Measurements from ENCODE around the gene BUB1.

Gene BUB1

DNA sequence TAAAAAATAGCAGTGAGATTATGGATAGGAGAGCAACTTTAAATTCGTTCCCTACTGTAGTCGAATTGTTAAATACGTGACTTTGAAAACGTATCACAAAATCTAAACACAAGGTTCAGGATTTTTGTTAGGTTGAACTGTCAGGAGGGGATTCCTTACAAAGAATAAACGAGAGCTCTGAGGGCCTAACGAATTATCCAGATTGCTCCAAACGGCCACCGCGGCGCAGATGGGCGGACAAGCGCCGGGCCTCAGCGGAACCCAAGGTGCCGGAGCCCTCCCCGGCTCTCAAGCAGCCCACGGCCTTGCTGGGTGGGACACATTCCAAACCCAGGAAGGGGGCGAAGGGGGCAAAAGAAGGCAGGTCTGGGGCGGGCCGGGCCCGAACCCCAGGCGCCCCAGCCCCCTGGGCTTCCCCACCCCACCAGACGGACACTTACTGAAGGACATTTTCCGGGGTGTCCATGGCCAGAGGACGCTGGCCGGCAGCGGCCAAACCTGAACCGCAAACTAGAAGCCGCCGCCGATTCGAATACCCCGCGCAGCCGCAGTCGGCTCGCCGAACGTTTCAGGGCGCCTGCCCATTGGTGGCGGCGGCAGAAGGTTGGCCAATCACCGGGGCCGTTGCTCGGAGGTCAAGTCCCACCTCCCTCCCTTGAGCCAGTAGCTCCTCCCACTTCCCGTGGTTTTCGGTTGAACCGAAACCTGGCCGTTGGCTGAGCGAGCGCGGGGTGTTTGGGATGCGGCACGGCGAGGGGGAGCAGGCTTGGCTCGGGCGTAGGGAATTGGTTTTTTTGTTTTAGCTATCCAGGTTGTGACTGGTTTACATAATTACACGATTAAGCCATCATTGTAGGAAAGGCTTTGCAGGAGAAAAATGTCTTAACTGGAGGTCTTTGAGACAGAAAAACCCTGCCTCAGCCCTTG is at the start of gene BUB1:
Gene BUB1, minus strand, starts transcription at position 534 of the 927 bp plus-strand sequence. Its CDS starts 68 bp downstream, at position 466.
- H3K36me3 Mint-ChIP-seq: peaks cover 23% of the 10 kb centered on the region
- H3K27me3 Mint-ChIP-seq: peaks cover 30% of the 10 kb centered on the region

DNA sequence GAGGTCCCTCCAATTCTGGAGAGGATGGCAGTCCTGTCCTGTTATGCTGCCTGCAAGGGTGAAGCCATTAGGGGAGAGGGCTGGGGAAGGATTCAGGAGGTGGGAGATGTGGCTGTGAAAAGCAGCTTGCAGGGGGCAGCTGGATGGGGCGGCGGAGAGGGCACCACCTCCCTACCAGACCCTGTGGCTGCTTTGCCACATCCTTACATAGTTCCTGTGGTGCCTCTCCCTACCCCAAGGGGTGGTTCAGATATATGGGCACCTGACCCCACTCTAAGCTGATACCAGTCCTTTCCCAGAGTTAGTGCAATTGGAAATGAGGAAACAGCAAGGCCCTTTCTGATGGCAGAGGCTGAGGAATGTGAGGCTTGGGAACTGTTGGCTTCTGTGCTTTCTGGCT is 48.4 kb upstream of the BUB1 start:
- H3K4me3 Mint-ChIP-seq: no peak overlapping the region
- H3K4me1 Mint-ChIP-seq: no peaks in the 10 kb centered on the region
- H3K27ac Mint-ChIP-seq: no peak overlapping the region
- no peak for DNase-seq
- H3K9me3 Mint-ChIP-seq: no peaks in the 10 kb centered on the region
- CTCF ChIA-PET: no interaction called here
- no peaks in the 10 kb centered on the region for H3K36me3 Mint-ChIP-seq
- peaks cover 71% of the 10 kb centered on the region for H3K27me3 Mint-ChIP-seq

More for the DNA sequence above, at the start of gene BUB1:
- CTCF ChIA-PET: interaction anchor here (1.2 kb wide), 1 partner anchor 78 kb away, joined by 5 read pairs; no protein-coding TSS in a partner anchor
- DNase-seq: peak; percentile 98
- Mint-ChIP-seq H3K4me3 (peak within 1 kb of the TSS; percentile 90), H3K27ac (peak within 1 kb of the TSS; percentile 94), H3K9me3 (no peaks in the 10 kb centered on the region), H3K4me1 (peaks cover 48% of the 10 kb centered on the region)

DNA sequence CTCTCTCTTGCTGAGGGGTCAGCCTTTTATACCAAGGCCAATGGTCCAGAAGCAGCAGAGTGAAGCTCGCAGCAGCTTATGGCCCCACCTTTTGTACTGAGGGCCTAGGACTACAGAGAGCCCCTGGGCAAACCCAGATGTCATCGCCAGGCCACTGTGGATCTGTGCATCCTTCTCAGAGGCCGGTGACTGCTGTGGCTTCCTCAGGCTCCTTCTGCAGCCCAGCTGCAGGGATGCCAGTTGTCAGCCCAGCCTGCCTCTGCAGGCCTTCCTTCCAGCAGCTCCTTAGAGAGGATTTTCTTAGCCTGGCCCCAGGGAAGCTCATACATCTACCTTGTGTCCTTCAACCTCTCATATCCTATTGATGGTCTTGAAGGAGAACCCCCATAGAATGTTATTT is 48.0 kb upstream of the BUB1 start:
- Mint-ChIP-seq H3K36me3 (no peaks in the 10 kb centered on the region), H3K9me3 (no peaks in the 10 kb centered on the region), H3K4me3 (no peak overlapping the region), H3K27ac (no peak overlapping the region), H3K4me1 (no peaks in the 10 kb centered on the region), H3K27me3 (peaks cover 66% of the 10 kb centered on the region)
- DNase-seq: no peak
- CTCF ChIA-PET: no interaction called here

DNA sequence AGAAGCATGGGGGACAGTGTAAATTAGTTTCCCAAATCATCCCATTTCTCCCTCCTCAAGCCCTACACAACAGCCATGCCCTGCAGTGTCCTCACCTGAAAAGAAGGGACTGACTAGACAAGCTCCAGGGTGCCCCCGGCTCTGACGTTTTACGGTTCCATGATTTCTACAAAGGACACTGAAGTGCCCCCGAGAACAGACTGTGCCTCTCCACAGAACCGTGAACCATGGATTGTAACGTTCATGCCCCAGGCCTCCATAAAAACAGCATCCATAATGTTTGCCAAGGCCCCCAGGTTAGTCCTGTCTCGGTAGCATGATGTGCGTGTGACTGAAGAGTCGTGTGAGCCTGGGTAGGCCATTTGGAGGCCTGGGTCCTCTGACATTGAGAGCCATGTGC is 47.5 kb upstream of the BUB1 start:
- CTCF ChIA-PET: no interaction called here
- Mint-ChIP-seq H3K36me3 (no peaks in the 10 kb centered on the region), H3K4me3 (no peak overlapping the region), H3K4me1 (no peaks in the 10 kb centered on the region), H3K27me3 (peaks cover 65% of the 10 kb centered on the region), H3K27ac (no peak overlapping the region), H3K9me3 (no peaks in the 10 kb centered on the region)
- DNase-seq: no peak

DNA sequence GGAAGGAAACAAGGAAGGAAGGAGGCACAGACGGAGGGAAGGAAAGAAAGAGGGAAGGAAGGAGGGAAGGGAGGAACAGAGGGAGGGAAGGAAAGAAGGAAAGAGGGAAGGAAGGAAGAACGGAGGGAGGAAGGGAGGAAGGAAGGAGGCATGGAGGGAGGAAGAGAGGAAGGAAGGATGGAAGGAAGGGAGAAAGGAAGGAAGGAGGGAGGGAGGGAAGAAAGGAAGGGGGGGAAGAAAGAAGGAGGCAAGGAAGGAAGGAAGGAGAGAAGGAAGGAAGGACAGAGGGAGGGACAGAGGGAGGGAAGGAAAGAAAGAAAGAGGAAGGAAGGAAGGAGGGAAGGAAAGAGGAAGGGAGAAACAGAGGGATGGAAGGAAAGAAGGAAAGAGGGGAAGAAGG is 47.0 kb upstream of the BUB1 start:
- H3K27ac Mint-ChIP-seq: no peak overlapping the region
- H3K4me1 Mint-ChIP-seq: no peaks in the 10 kb centered on the region
- H3K27me3 Mint-ChIP-seq: peaks cover 65% of the 10 kb centered on the region

DNA sequence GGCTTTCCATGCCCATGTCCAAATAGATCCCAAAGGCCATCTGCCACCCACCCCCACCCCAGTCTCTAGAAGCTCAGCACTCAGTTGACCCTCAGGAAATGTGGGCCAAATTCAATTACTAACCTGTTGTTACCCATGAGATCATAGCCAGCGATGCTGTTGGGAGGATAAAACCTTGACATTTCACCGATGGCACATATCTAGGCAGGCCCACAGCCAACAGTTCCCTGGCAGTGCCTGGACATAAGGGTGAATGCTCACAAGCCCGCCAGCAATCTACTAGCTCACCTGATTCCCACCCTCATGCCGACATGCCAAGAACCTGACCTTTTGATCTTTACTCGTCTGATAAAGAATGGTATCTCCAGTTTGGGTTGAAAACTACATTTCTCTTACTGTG is 42.7 kb upstream of the BUB1 start:
- CTCF ChIA-PET: no interaction called here
- no peaks in the 10 kb centered on the region for H3K36me3 Mint-ChIP-seq
- H3K4me1 Mint-ChIP-seq: no peaks in the 10 kb centered on the region
- no peak for DNase-seq
- peaks cover 67% of the 10 kb centered on the region for H3K27me3 Mint-ChIP-seq
- H3K4me3 Mint-ChIP-seq: no peak overlapping the region
- no peaks in the 10 kb centered on the region for H3K9me3 Mint-ChIP-seq
- H3K27ac Mint-ChIP-seq: no peak overlapping the region

More for the DNA sequence above, 47.0 kb upstream of the BUB1 start:
- Mint-ChIP-seq H3K9me3 (no peaks in the 10 kb centered on the region), H3K4me3 (no peak overlapping the region), H3K36me3 (no peaks in the 10 kb centered on the region)
- no peak for DNase-seq
- CTCF ChIA-PET: no interaction called here

DNA sequence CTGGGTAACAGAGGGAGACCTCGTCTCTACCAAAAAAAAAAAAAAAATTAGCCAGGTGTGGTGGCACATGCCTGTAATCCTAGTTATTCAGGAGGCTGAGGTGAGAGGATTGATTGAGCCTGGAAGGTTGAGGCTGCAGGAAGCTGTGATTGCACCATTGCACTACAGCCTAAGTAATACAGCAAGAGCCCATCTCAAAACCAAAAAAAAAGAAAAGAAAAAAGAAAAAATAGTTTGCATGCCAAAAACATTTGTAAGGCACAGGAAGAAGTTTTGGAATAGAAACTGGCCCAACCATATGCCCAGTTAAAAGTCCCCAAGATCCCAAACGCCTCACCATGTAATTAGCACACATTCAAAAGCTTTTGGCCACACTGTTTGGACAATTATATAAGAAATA is 41.1 kb upstream of the BUB1 start:
- Mint-ChIP-seq H3K4me3 (no peak overlapping the region), H3K9me3 (no peaks in the 10 kb centered on the region), H3K27me3 (peaks cover 61% of the 10 kb centered on the region), H3K27ac (no peak overlapping the region), H3K4me1 (no peaks in the 10 kb centered on the region), H3K36me3 (no peaks in the 10 kb centered on the region)
- CTCF ChIA-PET: no interaction called here
- DNase-seq: no peak

DNA sequence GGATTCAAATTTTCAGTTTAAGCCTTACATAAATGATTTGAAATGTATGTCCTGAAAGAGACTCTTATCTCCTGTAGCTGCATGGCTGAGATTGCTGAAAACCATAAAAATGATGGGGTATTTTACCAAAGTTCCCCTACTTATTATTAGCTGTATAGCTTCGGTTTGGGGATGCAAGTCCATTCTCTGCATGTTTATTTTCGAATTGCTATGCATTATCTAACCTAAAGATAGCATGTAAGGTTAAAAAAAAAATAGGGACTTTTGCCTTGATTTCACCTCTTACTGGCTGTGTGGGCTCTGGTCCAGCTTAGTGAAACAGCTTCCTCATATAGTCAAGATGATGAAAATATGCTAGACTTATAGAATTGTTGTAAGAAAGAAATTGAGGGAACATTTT is 40.5 kb upstream of the BUB1 start:
- H3K4me1 Mint-ChIP-seq: no peaks in the 10 kb centered on the region
- H3K27ac Mint-ChIP-seq: no peak overlapping the region
- DNase-seq: no peak
- CTCF ChIA-PET: interaction anchor here (0.7 kb wide), 1 partner anchor 34 kb away, joined by 3 read pairs; no protein-coding TSS in a partner anchor
- peaks cover 64% of the 10 kb centered on the region for H3K27me3 Mint-ChIP-seq
- no peaks in the 10 kb centered on the region for H3K36me3 Mint-ChIP-seq
- no peak overlapping the region for H3K4me3 Mint-ChIP-seq
- no peaks in the 10 kb centered on the region for H3K9me3 Mint-ChIP-seq

DNA sequence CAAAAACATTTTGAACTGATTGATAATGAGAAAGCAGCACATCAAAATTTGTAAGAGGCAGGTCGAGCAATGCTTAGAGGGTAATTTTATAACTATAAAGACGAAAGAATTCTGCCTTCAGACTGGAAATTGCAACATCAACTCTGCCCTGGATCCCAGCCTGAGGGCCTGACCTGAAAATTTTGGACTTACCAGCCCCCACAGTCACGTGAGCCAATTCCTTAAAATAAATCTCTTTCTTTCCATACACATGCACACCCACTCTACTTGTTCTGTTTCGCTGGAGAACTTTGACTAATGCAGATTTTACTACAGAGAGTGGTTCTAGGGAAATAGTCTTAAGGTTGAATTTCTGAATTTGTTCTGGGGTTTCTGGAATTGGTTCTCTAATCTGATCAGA is 39.9 kb upstream of the BUB1 start:
- no peak for DNase-seq
- H3K9me3 Mint-ChIP-seq: no peaks in the 10 kb centered on the region
- no peaks in the 10 kb centered on the region for H3K36me3 Mint-ChIP-seq
- H3K27ac Mint-ChIP-seq: no peak overlapping the region
- no peak overlapping the region for H3K4me3 Mint-ChIP-seq
- CTCF ChIA-PET: no interaction called here
- H3K27me3 Mint-ChIP-seq: peaks cover 67% of the 10 kb centered on the region
- no peaks in the 10 kb centered on the region for H3K4me1 Mint-ChIP-seq

DNA sequence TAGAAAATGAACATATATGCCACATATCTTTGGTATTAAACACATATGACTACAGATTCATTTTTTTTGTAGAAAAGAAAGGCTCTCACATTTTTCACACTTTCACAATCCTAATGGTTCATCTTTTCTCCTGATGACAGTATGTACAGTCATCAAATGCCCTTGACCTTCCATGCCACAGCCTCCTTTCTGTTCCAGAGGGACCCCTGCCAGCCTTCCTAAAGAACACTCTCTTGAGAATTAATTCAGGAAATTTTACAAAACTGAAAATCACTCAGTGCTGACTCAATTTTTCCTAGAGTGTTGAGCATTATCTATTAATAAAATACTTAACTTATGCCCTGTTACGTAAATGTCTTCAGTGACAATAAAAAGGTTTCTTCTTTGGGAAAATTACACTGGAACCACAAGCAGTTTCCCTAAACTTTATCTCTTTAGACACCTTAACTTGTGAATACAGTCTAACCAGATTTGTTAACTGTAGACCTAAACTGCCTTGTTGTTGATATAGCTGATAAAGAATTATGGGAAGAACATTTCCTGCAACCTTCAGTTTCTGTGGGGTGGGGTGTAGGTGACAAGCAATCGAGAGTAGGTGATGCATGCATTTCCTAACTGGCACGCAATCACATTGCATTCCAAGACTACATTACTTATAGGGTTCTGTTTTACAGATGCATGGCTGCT is 39.2 kb upstream of the BUB1 start:
- Mint-ChIP-seq H3K9me3 (no peaks in the 10 kb centered on the region), H3K4me1 (no peaks in the 10 kb centered on the region), H3K4me3 (no peak overlapping the region), H3K36me3 (no peaks in the 10 kb centered on the region), H3K27me3 (peaks cover 67% of the 10 kb centered on the region), H3K27ac (no peak overlapping the region)
- CTCF ChIA-PET: no interaction called here
- DNase-seq: no peak

DNA sequence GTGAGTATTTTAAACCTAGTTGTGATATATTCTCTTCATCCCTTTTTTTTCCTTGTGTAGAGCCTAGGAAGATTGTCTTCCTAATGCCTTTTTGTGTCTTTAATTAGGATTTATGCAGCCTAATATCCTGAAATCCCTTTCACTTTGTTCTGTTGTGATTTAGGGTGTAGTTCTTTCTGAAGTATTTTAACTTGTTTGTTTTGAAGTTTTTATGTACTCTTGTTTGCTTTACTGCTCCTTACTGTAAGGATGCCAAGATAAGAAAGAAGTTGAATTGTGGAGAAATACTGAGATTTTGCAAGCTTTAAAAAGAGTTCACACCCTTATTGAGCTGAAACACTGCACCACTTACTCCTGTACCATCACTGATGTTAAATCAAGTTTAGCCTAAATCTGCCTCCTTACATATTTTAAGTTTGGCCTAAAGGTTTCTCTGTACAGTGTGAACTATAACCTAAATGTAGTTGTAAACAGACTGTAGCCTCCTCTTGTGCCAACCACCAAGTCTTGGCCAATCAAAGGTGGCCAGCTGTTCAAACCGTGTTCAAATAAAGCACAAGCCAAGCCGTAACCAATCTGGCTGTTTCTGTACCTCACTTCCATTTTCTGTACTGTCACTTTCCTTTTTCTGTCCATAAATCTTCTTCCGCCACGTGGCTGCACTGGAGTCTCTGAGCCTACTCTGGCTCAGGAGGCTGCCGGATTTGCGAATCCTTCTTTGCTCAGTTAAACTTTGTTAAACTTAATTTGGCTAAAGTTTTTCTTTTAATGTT is 36.8 kb upstream of the BUB1 start:
- peaks cover 70% of the 10 kb centered on the region for H3K27me3 Mint-ChIP-seq
- H3K9me3 Mint-ChIP-seq: no peaks in the 10 kb centered on the region
- no peak overlapping the region for H3K4me3 Mint-ChIP-seq
- DNase-seq: no peak
- no peaks in the 10 kb centered on the region for H3K36me3 Mint-ChIP-seq
- CTCF ChIA-PET: no interaction called here
- H3K4me1 Mint-ChIP-seq: no peaks in the 10 kb centered on the region
- no peak overlapping the region for H3K27ac Mint-ChIP-seq

DNA sequence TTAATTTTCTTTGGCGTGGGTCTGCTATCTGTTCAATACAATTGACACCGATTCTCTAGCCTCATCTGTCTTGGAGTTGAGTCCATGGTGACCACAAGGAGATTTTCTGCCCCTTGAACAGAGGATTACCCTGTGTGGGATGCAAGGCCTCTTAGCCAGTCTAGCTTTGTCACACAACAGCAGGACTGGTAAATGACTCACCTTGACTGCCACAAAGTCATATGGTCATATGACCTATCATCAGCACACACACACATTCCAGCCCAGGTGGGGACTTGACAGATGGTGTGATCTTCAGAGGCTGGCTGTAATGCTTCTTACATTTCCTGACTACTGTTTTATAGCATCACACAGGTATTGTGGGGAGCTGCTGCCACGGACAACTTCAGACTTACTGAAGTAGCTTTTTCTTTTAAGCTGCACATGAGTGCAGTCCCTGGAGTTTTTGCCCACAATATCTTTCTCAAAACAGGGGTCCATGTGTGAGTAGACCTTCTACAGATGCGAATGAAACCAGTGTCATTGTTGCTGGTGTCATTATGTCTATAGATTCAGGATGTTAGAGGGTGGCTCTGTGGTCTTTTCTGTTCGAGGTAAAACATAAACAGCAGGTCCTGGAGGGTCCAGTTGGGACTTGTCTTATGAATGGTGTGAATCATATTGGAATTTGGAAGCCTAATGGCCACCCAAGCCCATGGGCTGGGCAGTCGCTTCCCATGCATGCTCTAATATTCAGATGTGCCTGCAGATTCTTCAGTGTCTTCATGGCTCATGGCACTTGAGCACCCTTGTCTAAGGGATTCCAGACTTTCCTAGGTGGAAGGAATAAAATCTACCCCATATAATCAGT is 35.9 kb upstream of the BUB1 start:
- CTCF ChIA-PET: no interaction called here
- Mint-ChIP-seq H3K36me3 (no peaks in the 10 kb centered on the region), H3K4me3 (no peak overlapping the region), H3K9me3 (no peaks in the 10 kb centered on the region), H3K4me1 (no peaks in the 10 kb centered on the region), H3K27me3 (peaks cover 70% of the 10 kb centered on the region), H3K27ac (no peak overlapping the region)
- DNase-seq: no peak

DNA sequence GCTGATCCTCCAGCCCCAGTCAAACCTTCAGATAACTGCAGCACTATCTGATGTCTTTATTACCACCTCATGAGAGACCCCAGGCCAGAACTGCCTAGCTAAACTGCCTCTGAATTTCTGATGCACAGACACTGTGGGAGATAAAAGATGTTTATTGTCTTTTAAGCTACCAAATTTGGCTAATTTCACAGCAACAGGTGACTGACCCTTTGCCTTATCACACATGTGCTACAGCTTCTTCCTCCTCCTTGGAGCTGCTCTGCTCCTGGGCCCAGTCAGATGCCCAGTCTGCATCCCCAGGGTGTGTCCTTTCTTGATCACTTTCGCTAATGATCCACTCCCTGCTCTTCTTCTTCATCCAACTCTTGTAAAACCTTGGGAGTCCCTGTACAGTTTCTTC is 34.9 kb upstream of the BUB1 start:
- H3K4me1 Mint-ChIP-seq: no peaks in the 10 kb centered on the region
- peaks cover 72% of the 10 kb centered on the region for H3K27me3 Mint-ChIP-seq
- H3K9me3 Mint-ChIP-seq: no peaks in the 10 kb centered on the region
- no peak overlapping the region for H3K27ac Mint-ChIP-seq
- H3K4me3 Mint-ChIP-seq: no peak overlapping the region
- CTCF ChIA-PET: no interaction called here
- DNase-seq: no peak
- H3K36me3 Mint-ChIP-seq: no peaks in the 10 kb centered on the region

DNA sequence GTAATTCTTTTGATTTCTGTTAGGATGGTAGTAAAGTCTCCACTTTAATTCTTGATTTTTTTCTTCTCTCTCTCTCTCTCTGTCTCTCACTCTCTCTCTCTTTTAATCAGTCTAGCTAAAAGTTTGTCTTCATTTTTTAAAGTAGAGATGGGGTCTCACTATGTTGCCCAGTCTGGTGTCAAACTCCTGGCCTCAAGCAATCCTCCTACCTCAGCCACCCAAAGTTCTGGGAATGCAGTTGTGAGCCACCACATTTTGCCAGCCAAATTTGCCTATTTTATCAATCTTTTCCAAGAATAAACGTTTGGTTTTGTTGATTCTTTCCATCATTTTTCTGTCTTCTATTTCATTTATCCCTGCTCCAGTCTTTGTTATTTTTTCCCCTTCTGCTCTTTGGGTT is 30.6 kb upstream of the BUB1 start:
- Mint-ChIP-seq H3K9me3 (no peaks in the 10 kb centered on the region), H3K27ac (no peak overlapping the region), H3K4me3 (no peak overlapping the region), H3K4me1 (no peaks in the 10 kb centered on the region), H3K36me3 (no peaks in the 10 kb centered on the region), H3K27me3 (peaks cover 55% of the 10 kb centered on the region)
- CTCF ChIA-PET: no interaction called here
- no peak for DNase-seq

All from activated naive CD4-positive, alpha-beta T cell treated with anti-CD3 and anti-CD28 coated beads, Interleukin-2, amount 10 ng/mL, durations not matched to agents 7 days and 5 days (primary cell).